Ovary (tissue), 9 donors: ENCODE results near the gene MARCKSL1. TPM values are rescaled to one million over a fixed set of nuclear protein-coding genes. Genes with fewer than 3 reads are reported as not detected.

Experiments
- DNase-seq, 5 donors: peaks; one replicate each; pipeline ENCODE4 v3.0.0-alpha.2; 2019 to 2020
- H3K27ac ChIP-seq, 2 donors: fragments of 200-600 bp; one replicate each; pipeline versions ENCODE4 v1.5.1 to v1.8.0; 2019 to 2022
- H3K27me3 ChIP-seq: fragments of 200-600 bp; one replicate; pipeline ENCODE4 v1.8.0; 2022
- H3K36me3 ChIP-seq: fragments of 200-600 bp; sonication (generic); one replicate; pipeline ENCODE4 v1.5.1; 2019
- H3K4me1 ChIP-seq: one replicate; pipeline ENCODE4 v1.8.1; 2013; ENCODE audit warnings: mild to moderate bottlenecking, moderate library complexity; ENCODE audit not compliant: insufficient read depth
- H3K4me3 ChIP-seq: fragments of 200-600 bp; sonication (generic); one replicate; pipeline ENCODE4 v1.5.1; 2017
- H3K9me3 ChIP-seq, 2 donors: fragments of 200-600 bp in 1 of 2; sonication (generic) in 1 of 2; one replicate each; pipeline versions ENCODE4 v1.5.1 to v1.8.1; 2013 to 2019; ENCODE audit warnings: mild to moderate bottlenecking in 1 of 2, moderate library complexity in 1 of 2
- CTCF ChIP-seq, 3 donors: fragments of 450-650 bp in 2 of 3; fragments of 200-600 bp in 1 of 3; IDR thresholded peaks; one replicate each; pipeline versions ENCODE4 v1.5.1 to v1.8.0; 2016 to 2022; ENCODE audit warnings: antibody characterized with exemption in 3 of 3, mild to moderate bottlenecking in 1 of 3
- EP300 ChIP-seq: sonication (generic); formaldehyde crosslinking; IDR thresholded peaks from one replicate; pipeline ENCODE4 v1.6.1; 2017; ENCODE audit warnings: antibody characterized with exemption
- POLR2A ChIP-seq: fragments of 450-650 bp; IDR thresholded peaks from one replicate; pipeline ENCODE4 v1.6.1; 2017; ENCODE audit warnings: antibody characterized with exemption, mild to moderate bottlenecking, moderate library complexity
- WGBS, 3 donors: extraction: QIAGEN DNeasy Blood & Tissue Kit in 1 of 3; methylation state at CpG; one replicate each; pipeline versions ENCODE4 v1.1.5 to v1.1.7; 2013 to 2017; 5-methylcytosine and 5-hydroxymethylcytosine counted together
- intact Hi-C, 4 donors: fragments of 100-400 bp; cut with DNase I; formaldehyde crosslinking; loops; one replicate each; pipeline versions ENCODE4 v1.11.0 to v1.15.1; 2022 to 2023
- polyA plus RNA-seq, 2 donors: library from polyadenylated mRNA; stranded (reverse); fragments of 200-250 nt in 1 of 2; fragments of 350-450 nt in 1 of 2; fragmentation: Illumina TruSeq in 1 of 2; extraction: RNeasy Lipid Tissue Mini Kit (QIAGEN cat#74804) in 1 of 2; gene quantifications; one replicate each; pipeline ENCODE4 v1.2.3, GENCODE V29; 2013 to 2014
- total RNA-seq, 7 donors: library from RNA; depleted of rRNA in 2 of 7; stranded (reverse); fragments of >200 nt in 2 of 7; fragmentation: NEBNext Ultra II Directional in 3 of 7; extraction: Animal tissue kit (Norgen Biotek cat#: 25700) in 3 of 7; gene quantifications; one replicate each; pipeline versions ENCODE4 v1.1.0 to v1.2.4, GENCODE V29; 2016 to 2023
- donor health status: DM: no; HTN: no; CAD: no; lungs with moderate emphysema.
- donor health status: DM: no; HTN: no; CAD: no.
- donor health status: Bipolar disorder and iron deficiency.
- donor health status: DM: yes; HTN: yes; CAD: no.
- donor health status: DM: no; HTN: no; CAD: no.
- donor health status: DM: yes; HTN: yes; CAD: no.

Gene MARCKSL1
- total and polyA plus RNA-seq, 9 donors, result 105 to 667 (median 298) TPM

GRCh38 chr1:32327204-32327603 is 8.8 kb downstream of the MARCKSL1 start:
- no peak for DNase-seq

GRCh38 chr1:32321712-32322291 is 14.2 kb downstream of the MARCKSL1 start:
- Histone ChIP-seq H3K27me3 (no peaks in the 10 kb centered on the region), H3K27ac (no peak overlapping the region), H3K9me3 (no peaks in the 10 kb centered on the region), H3K4me1 (no peaks in the 10 kb centered on the region), H3K36me3 (no peaks in the 10 kb centered on the region), H3K4me3 (no peak overlapping the region)
- TF ChIP-seq POLR2A (no peak), EP300 (no peak), CTCF (IDR thresholded peaks at IDR 0.05) (no peak)
- DNase-seq, result no peak
- WGBS, 3 donors, result 54 to 63% (median 58%) methylated on average over 5 of the region's 5 CpGs
- intact Hi-C loops, result no loop called here

More at GRCh38 chr1:32327204-32327603, 8.8 kb downstream of the MARCKSL1 start:
- no peaks in the 10 kb centered on the region for H3K4me1 ChIP-seq
- 92 to 99% (median 97%) methylated on average over 11 of the region's 11 CpGs for WGBS, 3 donors
- H3K27ac ChIP-seq, result no peak overlapping the region
- H3K9me3 ChIP-seq, result no peaks in the 10 kb centered on the region
- no peaks in the 10 kb centered on the region for H3K27me3 ChIP-seq
- no peaks in the 10 kb centered on the region for H3K36me3 ChIP-seq
- H3K4me3 ChIP-seq, result no peak overlapping the region
- TF ChIP-seq POLR2A (no peak), CTCF (IDR thresholded peaks at IDR 0.05) (no peak), EP300 (no peak)
- intact Hi-C loops, result no loop called here

GRCh38 chr1:32318127-32318869 is 17.7 kb downstream of the MARCKSL1 start:
- no peak for DNase-seq
- intact Hi-C loops, result no loop called here
- Histone ChIP-seq H3K27me3 (no peaks in the 10 kb centered on the region), H3K27ac (no peak overlapping the region), H3K4me3 (no peak overlapping the region), H3K9me3 (no peaks in the 10 kb centered on the region), H3K36me3 (no peaks in the 10 kb centered on the region), H3K4me1 (no peaks in the 10 kb centered on the region)
- 95 to 96% (median 95%) methylated on average over 10 of the region's 10 CpGs for WGBS, 3 donors
- TF ChIP-seq CTCF (IDR thresholded peaks at IDR 0.05), result no peak
- TF ChIP-seq EP300, result no peak
- TF ChIP-seq POLR2A, result no peak

- intact Hi-C loops, result no loop called here
- H3K36me3 ChIP-seq, result no peaks in the 10 kb centered on the region
- H3K27ac ChIP-seq, result no peak overlapping the region
- no peak overlapping the region for H3K4me3 ChIP-seq
- WGBS, 3 donors, result 67 to 80% (median 80%) methylated on average over 3 of the region's 3 CpGs
- TF ChIP-seq POLR2A (no peak), EP300 (no peak), CTCF (IDR thresholded peaks at IDR 0.05) (no peak)
- H3K27me3 ChIP-seq, result no peaks in the 10 kb centered on the region
- H3K9me3 ChIP-seq, result no peaks in the 10 kb centered on the region
- H3K4me1 ChIP-seq, result peaks cover under 1% of the 10 kb centered on the region
- no peak for DNase-seq
Observed at GRCh38 chr1:32316903-32317277, 19.1 kb downstream of the MARCKSL1 start.
